ENCODE data around the gene KRT28.

GRCh38 chr17:40801157-40801556 lies 1.4 kb upstream of the KRT28 start:
- TF ChIP-seq, protein P1, sequence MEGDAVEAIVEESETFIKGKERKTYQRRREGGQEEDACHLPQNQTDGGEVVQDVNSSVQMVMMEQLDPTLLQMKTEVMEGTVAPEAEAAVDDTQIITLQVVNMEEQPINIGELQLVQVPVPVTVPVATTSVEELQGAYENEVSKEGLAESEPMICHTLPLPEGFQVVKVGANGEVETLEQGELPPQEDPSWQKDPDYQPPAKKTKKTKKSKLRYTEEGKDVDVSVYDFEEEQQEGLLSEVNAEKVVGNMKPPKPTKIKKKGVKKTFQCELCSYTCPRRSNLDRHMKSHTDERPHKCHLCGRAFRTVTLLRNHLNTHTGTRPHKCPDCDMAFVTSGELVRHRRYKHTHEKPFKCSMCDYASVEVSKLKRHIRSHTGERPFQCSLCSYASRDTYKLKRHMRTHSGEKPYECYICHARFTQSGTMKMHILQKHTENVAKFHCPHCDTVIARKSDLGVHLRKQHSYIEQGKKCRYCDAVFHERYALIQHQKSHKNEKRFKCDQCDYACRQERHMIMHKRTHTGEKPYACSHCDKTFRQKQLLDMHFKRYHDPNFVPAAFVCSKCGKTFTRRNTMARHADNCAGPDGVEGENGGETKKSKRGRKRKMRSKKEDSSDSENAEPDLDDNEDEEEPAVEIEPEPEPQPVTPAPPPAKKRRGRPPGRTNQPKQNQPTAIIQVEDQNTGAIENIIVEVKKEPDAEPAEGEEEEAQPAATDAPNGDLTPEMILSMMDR (IDR thresholded peaks at IDR 0.05) = no peak
- TF ChIP-seq POLR2A (IDR thresholded peaks at IDR 0.05) = no peak

Data from adrenal gland (tissue), 5 donors.